T-helper 1 cell (primary cell): ENCODE measurements around the gene MKKS.
"Not testable (repeated sequence)": the region's sequence is repeated elsewhere in the genome, so short reads cannot be mapped to it uniquely, and the experiment has no call there.

ENCODE experiments used
- DNase-seq, 5 donors: peaks; one replicate each; pipeline ENCODE4 v3.0.0-alpha.2; 2012 to 2020

MKKS gene

GRCh38 chr20:10411673-10412072, 22.3 kb downstream of the MKKS start:
- DNase-seq: no peak

DNA sequence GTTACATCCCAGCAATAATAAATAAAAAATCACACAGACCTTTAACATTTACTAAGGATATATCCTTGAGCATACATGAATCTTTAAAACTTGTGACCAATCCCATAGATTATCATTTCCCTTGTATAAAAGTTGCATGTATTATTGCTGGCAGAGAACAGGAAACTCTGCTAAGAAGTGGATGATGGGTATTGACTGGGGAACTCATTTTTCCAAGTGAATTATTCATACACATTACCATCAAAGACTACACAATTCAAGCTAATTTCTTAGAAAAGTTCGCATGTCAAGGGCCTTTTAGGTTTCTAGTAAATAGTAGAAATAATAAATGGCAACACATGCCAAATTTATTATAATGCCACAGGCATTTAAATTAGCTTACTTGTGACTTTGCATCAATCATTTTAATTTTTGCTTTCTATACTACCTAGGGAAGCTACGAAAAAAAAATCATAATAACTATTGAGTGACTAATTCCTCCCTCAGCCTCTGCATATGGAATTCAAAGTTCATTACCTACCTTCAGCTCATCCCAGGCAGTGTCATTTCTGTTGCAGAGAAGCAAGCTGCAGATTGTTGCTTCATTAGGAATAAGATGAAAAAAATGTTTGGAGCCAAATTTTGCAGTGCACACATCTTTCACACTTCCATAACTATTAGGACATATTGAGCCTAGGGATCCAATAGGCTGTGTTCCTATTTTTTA, 25.8 kb downstream of the MKKS start:
- no peak for DNase-seq

DNA sequence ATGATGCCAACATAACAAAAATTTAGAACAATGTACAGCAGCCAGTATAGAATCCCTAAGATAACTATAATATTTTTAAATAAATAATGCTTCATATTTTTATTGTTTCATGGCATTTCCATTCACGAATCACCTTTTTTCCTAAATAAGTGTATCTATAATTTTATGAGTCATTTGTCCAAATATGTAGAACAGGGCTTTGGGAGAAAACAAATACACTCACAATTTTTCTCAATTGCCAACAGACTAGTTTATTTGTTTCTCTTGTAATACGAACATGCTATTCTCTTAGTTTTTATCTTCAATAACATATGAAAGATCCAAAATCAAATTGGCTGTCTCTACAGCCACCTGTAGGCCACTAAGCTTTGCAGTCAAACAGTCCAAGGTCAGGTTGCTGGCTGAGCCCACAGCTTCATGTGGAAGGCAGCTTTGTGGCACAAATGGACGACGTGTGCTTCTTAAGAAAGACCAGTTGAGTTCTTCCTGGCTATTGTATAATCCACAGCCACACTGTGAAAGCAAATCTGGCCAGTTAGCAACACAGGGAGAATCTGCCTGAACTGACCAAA, 29.0 kb downstream of the MKKS start:
- DNase-seq: no peak

GRCh38 chr20:10404023-10404628, 29.9 kb downstream of the MKKS start:
- DNase-seq: no peak

GRCh38 chr20:10402938-10403608, 30.9 kb downstream of the MKKS start:
- DNase-seq: peak in 1 of 5 donors; percentile 3

DNA sequence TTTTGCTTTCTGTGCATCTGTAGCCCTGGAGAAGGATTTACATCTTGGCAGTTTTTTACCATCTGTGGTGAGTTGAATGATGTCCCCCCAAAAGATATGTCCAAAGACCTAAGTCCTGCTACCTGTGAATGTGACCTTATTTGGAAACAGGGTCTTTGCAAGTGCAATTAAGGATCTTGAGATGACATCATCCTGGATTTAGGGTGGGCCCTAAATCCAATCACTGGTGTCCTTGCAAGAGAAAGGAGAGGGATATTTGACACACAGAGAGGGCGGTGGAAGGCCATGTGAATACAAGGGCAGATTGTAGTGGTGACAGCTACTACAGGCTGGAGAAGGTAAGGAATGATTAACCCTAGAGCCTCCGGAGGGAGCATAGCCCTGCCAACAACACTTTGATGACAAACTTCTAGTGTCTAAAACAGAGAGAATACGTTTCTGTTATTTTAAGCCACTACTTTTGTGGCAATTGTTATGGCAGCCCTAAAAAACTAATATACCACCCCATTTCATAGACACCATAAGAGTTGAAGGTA, 35.1 kb downstream of the MKKS start:
- DNase-seq: no peak

DNA sequence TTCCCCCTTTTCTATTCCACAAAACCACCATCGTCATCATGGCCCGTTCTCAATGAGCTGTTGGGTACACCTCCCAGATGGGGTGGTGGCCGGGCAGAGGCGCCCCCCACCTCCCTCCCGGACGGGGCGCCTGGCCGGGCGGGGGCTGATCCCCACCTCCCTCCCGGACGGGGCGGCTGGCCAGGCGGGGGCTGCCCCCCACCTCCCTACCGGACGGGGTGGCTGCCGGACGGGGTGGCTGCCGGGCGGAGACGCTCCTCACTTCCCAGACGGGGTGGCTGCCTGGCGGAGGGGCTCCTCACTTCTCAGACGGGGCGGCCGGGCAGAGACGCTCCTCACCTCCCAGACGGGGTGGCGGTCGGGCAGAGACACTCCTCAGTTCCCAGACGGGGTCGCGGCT, 39.3 kb downstream of the MKKS start:
- not testable (repeated sequence) for DNase-seq

- no peak for DNase-seq
Observed at GRCh38 chr20:10390709-10391108, 43.3 kb downstream of the MKKS start.

DNA sequence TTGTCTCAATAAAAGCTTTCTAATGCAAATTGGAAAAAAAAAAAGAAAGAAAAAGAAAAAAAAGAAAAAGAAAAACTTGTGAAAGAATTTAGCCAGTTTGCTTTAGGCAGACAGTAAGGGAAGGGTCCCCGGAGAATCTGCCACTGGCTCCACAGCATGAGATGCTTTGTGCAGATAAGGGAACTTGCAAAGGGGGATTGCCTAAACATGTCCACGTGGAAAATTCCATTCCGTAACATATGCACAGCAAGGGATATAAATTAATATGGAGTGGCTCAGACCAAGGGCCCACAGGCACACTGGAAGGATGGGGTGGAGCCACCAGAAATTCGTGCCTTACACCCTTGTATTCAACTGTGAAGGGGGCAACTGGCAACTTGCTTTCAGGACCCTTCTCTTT, 45.4 kb downstream of the MKKS start:
- no peak for DNase-seq

DNA sequence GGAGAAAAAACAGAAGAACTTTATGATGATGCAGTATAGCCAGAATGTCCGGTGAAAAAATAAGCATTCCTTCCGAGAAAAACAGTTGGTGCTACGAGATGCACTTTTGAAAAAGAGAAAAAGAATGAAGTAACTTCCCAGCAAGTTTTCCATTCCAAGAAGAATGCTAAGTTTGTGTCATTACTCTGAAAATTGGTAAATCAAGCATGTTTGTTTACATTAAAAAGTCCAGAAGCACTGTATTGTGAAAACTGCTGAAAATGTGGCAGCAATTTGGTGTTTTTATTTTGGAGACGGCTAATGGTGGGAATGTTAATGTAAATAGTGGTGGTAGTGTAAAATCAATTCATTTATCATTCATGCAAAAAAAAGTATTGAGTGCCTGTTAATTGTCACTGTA, 46.3 kb downstream of the MKKS start:
- DNase-seq: no peak

DNA sequence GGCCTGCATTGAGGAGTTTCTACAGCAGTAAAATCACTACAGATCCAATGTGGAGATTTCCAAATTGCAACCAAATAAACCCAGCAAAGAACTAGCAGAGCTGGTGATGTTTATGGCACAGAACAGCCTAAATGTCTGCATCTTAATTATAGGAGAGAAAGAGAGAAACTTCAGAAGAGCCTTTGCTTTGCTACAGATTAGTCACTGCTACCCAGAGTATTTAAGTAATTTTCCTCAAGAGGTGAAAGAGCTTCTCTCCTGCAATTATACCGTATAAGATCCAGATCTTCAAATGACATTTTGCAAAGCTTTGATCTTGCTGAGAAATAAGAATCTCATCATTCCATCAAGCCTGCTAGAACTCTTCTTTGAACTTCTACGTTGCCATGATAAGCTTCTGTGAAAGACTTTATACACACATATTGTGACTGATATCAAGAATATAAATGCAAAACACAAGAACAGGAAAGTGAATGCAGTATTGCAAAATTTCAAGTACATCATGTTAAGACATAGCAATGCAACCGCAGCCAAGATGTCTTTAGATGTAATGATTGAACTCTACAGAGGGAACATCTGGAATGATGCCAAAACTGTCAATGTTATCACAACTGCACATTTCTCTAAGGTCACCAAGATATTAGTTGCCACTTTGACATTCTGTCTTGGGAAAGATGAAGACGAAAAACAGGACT, 48.0 kb downstream of the MKKS start:
- DNase-seq: no peak

DNA sequence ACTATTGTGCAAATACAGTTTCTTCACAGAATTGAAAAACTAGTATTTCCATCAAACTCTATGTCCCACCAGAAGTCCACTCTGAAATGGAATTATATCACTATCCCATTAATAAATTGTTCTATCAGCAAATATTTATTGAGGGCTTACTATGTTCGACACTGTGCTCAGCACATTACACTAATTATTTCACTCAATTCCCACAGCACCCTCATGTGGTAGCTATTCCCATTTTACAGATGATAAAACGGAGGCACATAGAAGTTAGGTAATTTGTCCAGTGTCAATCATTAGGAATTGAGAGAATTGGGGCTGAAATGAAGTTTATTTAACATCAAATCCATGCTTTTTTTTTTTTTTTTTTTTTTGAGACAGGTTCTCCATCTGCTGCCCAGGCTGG, 52.5 kb downstream of the MKKS start:
- no peak for DNase-seq

DNA sequence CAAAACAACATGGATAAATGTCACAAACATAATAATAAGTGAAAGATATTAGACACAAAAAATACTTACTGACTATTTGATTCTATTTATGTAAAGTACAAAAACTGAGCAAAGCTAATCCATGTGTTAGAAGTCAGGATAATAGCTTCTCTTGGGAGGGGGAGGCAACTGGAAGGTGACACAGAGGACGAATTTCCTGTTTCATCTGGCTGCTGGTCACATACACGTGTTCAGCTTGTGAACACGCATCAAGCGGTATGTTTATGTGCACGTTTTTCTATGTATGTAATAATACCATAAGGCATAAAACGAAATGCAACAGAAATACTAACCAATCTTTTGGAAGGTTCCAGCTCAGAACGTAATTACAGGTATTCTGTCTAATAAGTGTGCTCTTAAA, 54.3 kb downstream of the MKKS start:
- DNase-seq: no peak

- DNase-seq: no peak
Observed at GRCh38 chr20:10376270-10377075, 57.5 kb downstream of the MKKS start.

- no peak for DNase-seq
Observed at GRCh38 chr20:10375191-10375590, 58.8 kb downstream of the MKKS start.

DNA sequence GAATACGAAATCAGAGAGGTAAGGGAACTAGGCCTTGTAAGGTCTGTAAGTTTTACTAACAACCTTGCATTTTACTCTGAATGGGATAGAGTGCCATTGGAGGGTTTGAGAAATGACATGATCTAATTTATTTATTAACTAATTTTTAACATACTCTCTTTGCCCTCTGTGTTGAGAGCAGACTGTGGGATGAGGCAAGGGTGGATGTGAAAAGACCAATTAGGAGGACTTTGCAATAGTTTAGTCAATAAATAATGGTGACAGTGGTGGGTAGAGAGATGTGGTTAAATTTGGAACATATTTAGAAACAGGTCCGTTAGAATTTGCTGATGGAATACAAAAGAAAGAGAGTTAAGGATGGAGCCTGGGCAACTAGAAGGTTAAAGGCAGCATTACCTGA, 60.0 kb downstream of the MKKS start:
- no peak for DNase-seq

- no peak for DNase-seq
Observed at GRCh38 chr20:10371467-10371866, 62.6 kb downstream of the MKKS start.

DNA sequence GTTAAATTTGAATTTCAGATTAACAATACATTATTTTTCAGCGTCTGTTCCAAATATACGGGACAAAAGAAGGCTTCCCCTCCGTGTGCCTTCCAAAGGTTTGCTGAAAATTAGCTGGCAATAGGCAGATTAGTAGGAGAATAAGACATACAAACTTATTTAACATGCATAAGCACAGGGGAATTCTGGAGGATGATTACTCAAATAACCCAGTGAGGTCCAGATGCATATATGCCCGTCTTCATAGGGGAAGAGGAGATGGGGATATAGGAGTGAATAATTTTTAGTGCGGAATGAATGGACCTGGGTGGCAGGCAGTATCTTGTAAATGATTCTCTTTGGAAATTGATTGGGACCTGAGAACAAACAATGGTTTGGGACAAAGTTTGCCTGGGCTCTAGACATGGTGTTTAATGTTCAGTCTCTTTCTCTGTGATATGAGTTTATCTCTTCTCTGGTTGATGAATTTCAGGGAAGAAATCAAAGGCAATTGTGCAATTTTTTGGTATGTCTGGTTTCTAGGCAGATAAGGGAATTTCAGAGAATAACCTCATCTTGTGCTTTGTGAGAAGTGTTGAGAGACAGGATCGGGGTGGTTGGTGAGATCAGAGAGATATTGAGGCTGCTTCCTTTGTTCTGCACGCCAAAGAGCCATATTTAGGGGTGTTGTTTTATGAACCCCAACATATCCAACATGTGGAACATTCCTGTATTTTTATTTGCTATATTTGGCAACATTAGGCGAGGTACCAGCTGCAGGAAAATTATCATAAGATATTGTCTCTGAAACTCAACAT, 63.7 kb downstream of the MKKS start:
- DNase-seq: no peak

GRCh38 chr20:10369723-10370090, 64.3 kb downstream of the MKKS start:
- DNase-seq: no peak

DNA sequence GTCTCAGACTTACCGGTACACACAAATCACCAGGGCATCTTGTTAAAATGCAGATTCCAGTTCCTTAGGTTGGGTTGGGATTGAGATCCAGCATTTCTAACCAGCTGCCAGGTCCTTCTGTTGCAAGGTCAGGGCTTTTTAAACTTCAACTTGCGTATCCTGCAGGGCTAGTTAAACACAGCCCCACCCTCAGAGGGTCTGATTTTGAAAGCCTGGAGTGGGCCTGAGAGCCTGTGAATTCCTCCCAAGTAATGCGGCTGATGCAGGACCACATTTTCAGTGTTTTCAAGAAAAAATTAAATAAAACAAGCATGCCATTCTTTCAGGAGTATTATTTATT, 65.3 kb downstream of the MKKS start:
- no peak for DNase-seq

- DNase-seq: no peak
Observed at GRCh38 chr20:10367943-10368701, 65.9 kb downstream of the MKKS start.
